HCEC 1CT (cell line): ENCODE data around the gene ADH5.
A peak's percentile ranks its signal among the peaks of the same experiment; 100 is the strongest.
"Not testable (repeated sequence)": the region's sequence is repeated elsewhere in the genome, so short reads cannot be mapped to it uniquely, and the experiment has no call there.

Experiments used
- DNase-seq: peaks from one replicate; pipeline ENCODE4 v3.0.0-alpha.2; 2017

The ADH5 gene

DNA sequence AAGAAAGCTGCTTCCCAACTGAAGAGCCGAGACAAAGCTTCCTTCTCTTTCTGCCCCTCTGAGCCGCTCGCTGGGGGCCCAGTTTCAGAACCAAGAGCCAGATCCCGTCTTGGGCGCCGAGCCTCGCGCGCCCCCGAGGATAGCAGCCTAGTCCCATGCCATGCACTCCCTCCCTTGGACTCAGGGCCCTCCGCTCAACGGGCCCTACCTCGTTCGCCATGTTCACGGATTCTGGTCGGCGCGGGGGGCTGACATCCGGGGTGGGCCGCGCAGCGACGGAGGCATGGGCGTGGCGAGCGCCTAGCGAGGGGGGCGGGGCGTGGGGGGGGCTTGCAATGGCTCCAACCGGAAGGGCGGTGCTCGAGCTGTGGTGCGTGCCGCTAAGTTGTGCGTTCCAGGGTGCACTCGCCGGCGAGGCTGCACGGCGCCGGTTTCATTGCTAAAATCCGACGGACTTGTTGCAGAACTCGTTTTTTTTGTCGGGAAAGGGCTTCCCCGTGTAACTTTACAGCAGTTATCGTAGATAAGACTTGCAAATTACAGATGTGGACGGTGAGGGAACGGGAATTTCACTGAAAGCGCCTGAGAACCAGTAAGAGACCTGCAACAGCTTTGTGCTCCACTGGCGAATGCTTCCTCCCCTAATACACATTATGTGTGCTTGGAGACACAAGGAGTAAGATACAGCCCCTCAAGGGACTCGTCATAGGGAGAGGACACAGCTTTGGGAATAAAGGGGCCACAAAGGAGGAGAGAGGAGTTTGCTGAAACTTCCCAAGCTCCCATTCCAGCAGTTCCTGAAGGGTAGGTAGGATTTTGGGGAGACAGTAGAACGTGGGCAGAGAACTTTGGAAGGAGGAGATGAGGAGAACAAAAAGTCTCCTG, at the start of gene ADH5:
TSS of gene ADH5 (minus strand) at position 308 of the 885 bp plus-strand sequence. CDS start at position 220, 88 bp downstream.
- peak; percentile 74 for DNase-seq

DNA sequence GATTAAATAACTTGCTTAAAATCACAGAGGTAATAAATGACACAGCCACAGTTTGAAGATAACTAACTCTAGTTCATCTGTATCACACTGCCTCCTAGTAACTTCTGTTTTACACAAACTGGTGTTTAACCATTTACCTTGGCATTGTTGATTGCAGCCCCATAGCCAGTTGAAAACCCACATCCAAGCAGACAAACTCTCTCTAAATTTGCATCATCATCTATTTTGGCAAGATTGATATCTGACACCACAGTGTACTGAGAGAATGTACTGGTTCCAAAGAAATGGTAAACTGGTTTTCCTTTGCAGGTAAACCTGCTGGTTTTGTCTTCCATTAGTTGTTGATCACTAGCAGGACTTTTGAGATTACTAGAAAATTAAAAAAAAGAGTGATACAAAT, 47.7 kb upstream of the ADH5 start:
- DNase-seq, result no peak

DNA sequence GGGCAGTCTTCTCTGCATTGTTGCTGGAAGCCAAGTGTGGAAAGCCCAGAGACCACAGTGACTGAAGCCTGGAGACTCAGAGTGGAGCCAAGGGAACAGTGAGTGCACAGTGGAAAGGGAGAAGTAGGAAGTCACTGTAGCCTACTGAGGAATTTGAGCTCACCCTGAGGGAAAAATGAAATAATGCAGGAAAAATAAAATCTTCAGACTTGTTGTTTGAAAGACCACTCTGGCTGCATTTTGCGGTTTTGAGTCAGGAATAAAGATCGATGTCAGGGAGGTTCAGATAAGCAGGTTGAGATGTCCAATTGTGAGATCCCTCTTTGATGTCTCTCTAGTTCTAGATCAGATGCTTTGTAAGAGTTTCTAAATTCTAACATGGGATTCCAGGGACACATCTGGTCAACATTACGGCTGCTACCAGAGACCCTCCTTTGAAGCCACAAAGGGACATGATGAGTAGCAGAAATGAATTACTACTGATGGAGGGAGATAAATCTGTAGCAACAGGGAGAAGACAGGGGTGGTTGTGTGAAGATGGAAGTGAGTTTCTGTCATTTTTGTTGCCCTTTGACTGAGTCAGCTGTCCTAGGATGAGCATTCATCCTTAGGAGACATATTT, 47.1 kb upstream of the ADH5 start:
- no peak for DNase-seq

DNA sequence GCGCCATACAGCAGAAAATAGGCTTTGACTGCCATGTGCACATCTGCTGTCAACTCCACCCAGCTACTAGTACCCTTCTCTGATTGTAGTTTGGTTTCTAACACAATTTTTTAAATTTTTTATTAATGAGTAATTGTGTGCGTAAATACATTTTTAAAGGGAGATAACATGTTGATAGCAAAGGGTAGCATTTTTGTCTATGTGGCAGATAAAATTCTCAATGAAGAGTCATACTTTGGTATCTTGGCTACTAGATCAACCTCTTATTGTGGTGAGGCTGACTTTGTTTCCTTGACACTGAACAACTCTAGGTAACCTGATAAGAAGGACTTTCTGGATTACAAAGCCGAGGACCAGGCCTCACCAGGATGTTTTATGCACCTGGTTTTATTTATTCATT, 46.0 kb upstream of the ADH5 start:
- DNase-seq, result no peak

DNA sequence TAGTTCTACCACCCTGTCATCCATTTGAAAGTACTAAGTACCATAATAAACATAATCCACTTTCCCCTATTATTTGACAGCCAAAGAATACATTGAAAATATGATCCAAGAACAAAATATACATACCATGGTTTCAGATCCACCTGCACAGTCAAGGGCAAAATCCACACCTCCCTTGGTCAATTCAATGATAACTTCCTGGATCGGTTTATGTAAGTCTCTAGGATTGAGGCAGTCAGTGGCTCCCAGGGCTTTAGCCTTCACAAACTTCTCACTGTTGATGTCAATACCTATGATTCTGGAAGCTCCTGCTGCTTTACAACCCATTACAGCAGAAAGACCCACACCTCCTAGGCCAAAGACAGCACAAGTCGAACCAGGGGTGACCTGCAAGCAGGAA, 42.8 kb upstream of the ADH5 start:
- DNase-seq, result no peak

DNA sequence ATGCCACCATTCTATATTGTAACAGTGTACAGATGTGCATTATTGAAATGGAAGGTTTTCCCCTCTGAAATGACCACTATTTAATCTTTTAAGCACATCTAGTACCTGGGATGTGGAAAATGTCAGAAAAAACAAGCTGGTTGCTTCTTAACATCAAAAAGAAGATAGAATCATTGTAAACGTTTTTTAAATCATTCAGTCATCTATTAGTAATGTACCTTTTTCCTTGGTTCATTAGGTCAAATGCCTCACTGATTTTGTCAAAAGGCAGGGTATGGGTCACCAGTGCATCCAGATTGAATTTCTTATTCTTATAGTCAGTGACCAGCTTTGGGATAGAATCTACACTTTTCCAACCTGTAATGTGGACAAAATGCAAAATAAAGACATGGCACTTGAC, 37.8 kb upstream of the ADH5 start:
- no peak for DNase-seq

DNA sequence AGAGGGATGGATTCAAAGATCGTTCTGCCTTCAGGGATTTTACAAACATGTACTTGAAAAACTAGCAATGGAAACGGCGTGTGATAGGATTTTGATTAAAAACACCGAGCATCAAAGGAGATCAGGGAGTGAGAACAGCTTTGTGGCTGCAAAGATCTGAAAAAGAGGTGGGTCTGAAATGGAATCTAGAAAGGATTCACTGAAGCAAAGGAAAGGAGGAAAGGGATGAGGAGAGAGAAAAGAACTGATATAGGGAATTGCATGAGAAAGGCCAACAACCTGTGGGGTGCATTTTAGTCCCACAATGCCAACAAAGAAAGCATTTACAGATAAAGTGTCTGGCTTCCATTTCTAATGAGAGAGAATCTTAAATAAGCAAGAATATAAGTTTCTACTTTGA, 32.4 kb upstream of the ADH5 start:
- no peak for DNase-seq

DNA sequence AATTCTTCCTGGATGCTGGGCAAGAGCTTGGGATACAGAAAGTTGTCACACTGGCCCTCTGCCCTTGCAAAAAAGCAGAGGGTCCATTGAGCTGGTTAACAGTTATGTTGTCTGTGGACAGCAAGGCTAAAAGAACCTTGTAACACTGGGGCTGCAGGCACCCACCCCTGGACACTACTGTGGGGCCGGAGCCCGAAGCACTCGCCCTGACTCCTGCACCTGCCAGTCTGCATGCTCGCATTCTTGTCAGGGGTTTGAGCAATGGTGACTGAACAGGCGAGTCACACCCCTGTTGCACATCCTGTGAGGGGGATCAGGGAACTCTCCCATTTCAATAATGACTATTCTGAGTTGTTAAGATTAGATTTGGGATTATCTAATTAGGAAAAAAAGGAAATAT, 31.9 kb upstream of the ADH5 start:
- DNase-seq, result no peak

DNA sequence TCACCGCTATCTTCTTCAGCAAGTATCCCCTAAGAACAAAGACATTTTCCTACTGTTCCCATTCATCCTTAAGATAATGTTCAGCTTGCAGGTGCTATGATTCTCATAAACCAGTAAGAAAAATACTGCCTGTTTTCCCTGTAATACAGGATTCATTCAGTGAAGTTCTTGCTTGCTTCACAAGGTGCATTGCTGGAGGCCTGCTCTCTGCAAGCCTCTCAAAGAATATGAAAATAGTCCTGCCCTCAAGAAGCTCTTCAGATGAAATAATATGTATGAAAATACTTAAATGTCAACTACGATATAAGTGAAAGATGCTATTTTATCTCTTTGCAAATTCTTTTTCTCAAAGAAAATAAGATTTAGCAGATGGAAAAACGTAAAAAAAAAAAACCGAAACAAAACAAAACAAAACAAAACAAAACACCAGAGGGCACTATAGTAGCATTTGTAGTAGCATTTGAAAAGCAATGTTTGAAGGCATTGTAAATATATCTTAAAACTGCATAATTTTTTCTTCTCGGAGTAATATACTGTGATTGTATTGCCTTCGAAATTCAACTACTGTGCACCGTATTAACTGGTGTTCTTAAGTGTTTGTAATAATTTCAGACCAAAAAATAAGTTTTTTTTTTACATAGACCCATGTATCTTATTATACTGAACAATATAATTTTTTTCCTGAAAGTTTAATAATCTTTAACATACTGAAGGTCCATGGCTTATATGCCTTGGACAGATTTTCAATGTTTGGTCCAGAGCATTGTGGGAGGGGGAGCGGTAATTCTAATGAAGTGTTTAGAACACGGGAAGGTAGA, 29.5 kb upstream of the ADH5 start:
- peak; percentile 6 for DNase-seq

DNA sequence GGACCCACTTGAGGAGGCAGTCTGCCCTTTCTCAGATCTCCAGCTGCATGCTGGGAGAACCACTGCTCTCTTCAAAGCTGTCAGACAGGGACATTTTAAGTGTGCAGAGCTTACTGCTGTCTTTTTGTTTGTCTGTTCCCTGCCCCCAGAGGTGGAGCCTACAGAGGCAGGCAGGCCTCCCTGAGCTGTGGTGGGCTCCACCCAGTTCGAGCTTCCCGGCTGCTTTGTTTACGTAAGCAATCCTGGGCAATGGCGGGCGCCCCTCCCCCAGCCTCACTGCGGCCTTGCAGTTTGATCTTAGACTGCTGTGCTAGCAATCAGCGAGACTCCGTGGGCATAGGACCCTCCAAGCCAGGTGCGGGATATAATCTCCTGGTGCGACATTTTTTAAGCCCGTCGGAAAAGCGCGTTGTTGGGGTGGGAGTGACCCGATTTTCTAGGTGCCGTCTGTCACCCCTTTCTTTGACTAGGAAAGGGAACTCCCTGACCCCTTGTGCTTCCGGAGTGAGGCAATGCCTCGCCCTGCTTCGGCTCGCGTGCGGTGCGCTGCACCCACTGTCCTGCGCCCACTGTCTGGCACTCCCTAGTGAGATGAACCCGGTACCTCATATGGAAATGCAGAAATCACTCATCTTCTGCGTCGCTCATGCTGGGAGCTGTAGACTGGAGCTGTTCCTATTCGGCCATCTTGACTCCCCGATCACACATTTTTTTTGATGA, 28.7 kb upstream of the ADH5 start:
- not testable (repeated sequence) for DNase-seq

DNA sequence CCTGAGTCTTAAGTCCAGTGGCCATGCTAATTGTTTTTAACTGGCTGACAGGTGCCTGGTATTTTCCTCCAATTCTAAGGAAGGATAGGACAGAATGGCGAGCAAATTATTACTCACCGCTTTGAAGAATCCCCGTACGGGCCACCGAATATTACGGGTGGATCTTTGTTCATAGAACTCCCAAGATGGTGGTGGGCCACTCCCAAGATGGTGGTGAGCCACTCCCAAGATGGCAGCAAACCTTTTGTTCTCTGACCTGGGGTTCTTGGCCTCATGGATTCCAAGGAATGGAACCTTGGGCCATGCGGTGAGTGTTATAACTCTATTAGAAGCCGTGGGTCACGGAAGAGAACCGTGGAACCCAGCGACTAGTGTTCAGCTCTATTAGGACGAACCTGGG, 20.7 kb upstream of the ADH5 start:
- not testable (repeated sequence) for DNase-seq

DNA sequence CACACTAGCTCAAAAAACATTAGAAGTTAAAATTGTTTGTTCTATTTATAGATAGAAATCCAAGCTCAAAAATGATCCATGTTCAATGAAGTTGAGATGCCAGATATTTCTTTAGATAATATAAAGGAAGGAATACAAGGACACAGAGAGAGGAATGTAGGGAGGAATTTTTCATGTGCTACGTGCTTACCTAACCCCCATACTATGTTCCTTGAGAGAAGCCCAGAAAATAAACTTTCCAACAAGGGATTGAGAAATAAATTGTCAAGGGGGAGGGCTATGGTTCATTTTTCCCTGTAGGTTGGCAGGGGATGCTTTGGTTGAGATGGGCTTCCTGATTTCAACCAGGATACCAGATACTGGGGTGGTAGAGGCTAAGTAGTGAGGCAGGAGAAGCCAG, 15.6 kb upstream of the ADH5 start:
- DNase-seq, result no peak

DNA sequence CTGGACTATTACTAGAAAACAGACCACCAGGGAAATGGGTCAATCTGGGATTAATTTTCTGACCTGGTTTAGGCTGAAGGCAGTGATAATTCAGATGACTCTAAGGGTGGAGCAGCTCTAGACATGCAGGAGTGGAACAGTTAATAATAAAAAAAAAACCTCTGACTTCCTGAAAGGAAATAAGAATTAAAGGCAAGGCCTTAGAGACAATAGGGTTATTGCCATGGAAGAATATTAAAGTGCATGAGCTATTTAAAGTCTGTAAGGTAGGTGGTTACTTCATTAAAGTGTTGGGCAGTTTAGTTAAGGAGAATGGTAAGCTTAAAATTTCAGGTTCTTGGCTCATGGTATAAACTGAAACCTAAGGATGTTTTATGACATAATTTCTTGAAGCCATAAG, 14.6 kb upstream of the ADH5 start:
- no peak for DNase-seq

DNA sequence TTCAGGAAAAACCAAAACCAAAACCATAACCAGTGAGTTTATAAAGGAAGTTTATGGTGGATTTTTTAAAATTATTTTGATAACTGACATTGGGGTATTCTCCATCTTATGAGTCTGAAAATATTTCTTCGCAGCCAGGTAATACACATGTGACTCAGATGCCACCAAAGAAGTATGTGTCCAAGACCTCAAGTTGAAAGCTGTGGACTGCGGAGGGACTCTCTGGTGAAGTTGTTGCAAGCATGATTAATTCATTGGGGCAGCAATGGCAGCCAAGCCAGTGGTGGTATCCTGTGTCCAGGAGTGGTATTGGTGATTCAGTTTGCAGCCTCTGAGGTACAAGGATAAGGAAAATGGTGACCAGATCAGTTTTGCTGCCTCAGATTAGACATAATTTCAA, 14.0 kb upstream of the ADH5 start:
- DNase-seq, result no peak

DNA sequence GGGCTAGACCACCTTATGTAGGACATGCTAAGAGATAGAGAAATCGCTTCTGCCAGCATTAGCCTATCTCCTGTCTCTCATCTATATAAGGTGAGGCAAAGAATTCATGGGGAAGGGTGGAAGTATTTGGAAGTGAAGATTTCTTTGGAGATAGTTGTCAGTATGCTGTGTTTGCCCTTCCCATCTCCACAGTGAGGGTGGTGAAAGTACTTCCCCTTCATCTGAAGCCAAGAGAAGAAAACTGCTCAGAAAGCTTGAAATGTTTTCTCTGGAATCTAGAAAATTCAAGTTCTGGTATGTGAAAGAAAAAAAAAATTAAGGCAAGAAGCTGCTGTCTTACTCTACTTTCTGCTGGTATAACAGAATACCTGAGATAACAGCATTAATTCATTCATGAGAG, 12.3 kb upstream of the ADH5 start:
- no peak for DNase-seq

DNA sequence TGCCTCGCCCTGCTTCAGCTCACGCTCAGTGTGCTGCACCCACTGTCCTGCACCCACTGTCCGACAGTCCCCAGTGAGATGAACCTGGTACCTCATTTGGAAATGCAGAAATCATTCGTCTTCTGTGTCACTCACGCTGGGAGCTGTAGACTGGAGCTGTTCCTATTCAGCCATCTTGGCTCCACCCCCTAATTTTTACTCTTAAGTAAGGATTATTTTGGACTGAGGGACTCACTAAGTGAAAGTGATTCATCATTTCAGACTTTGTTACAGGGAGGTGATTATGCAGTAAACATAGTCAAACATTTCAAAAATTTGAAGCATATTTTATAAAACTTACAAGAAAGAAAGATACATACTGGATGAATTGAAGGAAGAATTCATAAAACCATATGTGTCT, 11.2 kb upstream of the ADH5 start:
- not testable (repeated sequence) for DNase-seq

DNA sequence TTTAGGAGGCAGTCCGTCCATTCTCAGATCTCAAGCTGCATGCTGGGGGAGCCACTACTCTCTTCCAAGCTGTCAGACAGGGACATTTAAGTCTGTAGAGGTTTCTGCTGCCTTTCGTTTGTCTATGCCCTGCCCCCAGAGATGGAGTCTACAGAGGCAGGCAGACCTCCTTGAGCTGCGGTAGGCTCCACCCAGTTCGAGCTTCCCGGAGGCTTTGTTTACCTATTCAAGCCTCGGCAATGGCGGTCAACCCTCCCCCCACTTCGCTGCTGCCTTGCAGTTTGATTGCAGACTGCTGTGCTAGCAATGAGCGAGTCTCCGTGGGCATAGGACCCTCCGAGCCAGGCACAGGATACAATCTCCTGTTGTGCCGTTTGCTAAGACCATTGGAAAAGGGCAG, 10.7 kb upstream of the ADH5 start:
- no peak for DNase-seq

DNA sequence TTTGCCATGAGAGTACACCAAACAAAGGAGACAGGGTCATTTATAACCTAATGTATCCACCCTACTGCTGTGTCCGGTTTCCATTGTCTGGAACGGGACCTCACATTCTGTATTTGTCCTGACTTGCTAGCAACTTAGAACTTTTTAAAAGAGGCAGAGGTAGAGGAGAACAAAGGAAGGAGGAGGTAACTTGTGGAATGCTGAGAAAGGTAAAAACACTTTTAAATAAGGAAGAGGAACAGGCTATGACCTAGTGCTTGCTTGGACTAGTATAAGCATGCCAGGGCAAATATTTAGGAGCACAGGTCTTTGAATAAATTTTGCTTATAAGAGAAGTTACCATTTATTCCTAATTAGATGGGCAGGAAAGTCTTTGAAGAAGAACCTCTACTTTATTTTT, 3.3 kb upstream of the ADH5 start:
- DNase-seq, result not testable (repeated sequence)

DNA sequence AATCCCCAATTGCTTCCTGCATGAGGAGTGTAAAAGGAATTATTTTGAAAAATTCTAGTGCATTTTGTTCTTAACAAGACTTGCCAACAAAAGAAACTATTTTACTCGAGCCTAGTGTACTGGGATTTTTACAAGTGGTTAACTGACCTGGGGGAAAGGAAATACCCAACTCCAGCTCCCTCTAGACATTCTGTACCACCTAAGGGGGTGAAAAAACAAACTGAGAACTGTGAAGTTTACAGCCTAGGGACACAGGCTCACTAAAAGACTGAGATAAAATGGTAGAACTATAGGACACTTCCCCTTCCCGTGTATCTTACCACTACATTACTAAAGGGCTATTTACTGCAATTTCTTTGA, 2.6 kb upstream of the ADH5 start:
- DNase-seq, result no peak

DNA sequence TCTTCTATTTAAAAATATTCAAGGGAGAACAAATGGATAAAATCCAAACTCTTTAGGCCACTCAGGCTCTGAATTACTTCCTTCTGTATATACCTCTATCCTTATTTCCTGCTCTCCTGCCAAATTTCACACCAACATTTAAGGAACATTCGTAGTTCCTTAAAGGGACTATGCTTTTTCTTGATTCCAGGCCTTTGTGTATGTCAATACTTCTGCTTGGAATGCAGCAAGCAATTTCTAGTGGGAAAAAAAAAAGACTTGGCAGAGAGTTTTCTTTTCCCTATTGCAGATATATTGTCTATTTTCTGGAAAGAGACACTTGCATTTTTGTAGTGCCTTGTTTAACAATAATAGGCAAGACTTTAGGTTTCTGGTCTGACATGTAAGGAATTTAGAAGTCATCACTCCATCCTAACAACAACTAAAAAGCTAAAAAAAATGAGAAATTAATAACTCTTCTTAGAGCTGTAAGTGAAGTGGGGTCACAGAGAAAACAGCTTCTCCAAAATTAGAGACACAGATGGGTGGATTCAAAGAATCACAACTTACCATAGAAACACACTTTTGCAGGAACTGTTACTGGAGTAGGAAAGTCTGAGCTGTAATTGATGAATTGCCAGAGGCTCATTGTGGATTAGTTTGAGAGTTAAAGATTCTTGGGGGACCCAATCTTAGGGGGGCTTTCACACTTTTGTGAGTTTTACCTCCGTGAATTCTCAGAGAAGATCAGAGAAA, 2.1 kb upstream of the ADH5 start:
- DNase-seq, result no peak

DNA sequence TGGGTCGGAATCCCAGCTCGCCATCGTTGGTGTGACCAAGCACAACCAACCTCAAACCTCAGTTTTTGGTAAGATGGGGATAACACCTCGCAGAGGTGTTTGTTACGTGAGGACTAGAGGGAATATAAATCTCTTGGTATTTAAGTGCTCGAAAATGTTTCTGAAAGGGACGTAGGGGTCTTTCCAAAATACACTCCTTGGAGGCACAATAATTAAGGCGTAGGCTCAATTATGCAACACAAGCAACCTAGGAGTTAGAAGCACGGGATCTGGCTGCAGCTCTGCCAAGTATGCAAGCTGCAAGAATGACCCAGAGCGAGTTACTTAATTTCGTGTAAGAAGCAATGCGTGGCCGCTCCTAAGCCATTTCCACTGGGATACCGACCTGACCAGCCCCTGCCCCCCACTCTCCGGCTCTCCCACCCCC, 552 bp downstream of the ADH5 start:
- peak; percentile 66 for DNase-seq

DNA sequence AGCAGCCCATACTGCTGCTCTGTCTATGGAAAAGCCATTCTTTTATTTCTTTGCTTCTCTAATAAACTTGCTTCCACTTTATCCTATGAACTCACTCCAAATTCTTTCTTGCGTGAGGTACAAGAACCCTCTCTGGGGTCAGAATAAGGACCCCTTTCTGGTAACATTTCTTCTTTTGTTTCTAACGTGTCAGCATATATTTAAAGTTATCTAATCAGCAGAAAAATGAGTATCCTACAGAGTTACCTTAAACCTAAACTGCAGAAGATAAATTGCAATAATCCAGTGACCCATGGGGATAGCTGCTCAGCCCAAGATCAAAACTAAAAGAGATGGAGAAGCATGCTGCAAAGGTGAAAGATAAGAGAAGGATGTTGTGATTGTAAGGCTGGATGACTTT, 4.0 kb downstream of the ADH5 start:
- no peak for DNase-seq
